Panc1 (cell line): ENCODE measurements around the gene HELZ. TPM values are rescaled to one million over a fixed set of nuclear protein-coding genes. Genes with fewer than 3 reads are reported as not detected.

Experiments used
- ATAC-seq: fragments of 200-7000 bp; cut with Tn5 transposase; 2 replicates; pipeline ENCODE4 v1.9.1; 2020; ENCODE audit warnings: mild to moderate bottlenecking, moderate library complexity
- BruUV-seq: library from RNA; stranded (reverse); fragments of 400-500 nt; replicated peaks from 2 replicates; lab custom pipeline; 2021; lab: Mats Ljungman, UMichigan
- CTCF ChIA-PET: fragments of 300-600 bp; sonication (Branson Sonifier 250); formaldehyde crosslinking; loops from one replicate; lab custom pipeline; 2022; ENCODE audit warnings: antibody characterized with exemption; lab: Charles Lee
- POLR2A ChIA-PET: fragments of 300-600 bp; sonication (Branson Sonifier 250); formaldehyde crosslinking; loops from one replicate; lab custom pipeline; 2022; ENCODE audit warnings: antibody characterized with exemption; lab: Charles Lee
- DNase-seq: peaks from one replicate; pipeline ENCODE4 v3.0.0-alpha.2; 2010; ENCODE audit warnings: low read depth, low spot score
- H3K27ac ChIP-seq: 2 replicates; pipeline ENCODE4 v1.5.1; 2011; ENCODE audit warnings: mild to moderate bottlenecking, low read length, inconsistent platforms
- H3K27me3 ChIP-seq: fragments of 200-500 bp; sonication (Bioruptor generic); 2 replicates; pipeline ENCODE4 v1.6.0; 2014; ENCODE audit warnings: low read length, inconsistent platforms; ENCODE audit not compliant: control insufficient read depth, insufficient read depth
- H3K36me3 ChIP-seq: fragments of 200-500 bp; sonication (Bioruptor generic); 2 replicates; pipeline ENCODE4 v1.5.1; 2014; ENCODE audit warnings: inconsistent platforms, mild to moderate bottlenecking, low read length, moderate library complexity; ENCODE audit not compliant: control insufficient read depth, insufficient read depth
- H3K4me1 ChIP-seq: 2 replicates; pipeline ENCODE4 v1.5.1; 2011; ENCODE audit warnings: inconsistent platforms, mild to moderate bottlenecking, low read length, moderate library complexity; ENCODE audit not compliant: control insufficient read depth, insufficient read depth
- H3K4me3 ChIP-seq, 2 experiments: 2 replicates each; pipeline ENCODE4 v1.5.1; 2011 to 2012; ENCODE audit warnings: low read depth in 2 of 2, low read length in 2 of 2, mild to moderate bottlenecking in 2 of 2, inconsistent platforms in 1 of 2, moderate library complexity in 1 of 2
- H3K9me3 ChIP-seq: fragments of 200-500 bp; sonication (Bioruptor generic); 2 replicates; pipeline ENCODE4 v1.5.1; 2014; ENCODE audit warnings: low read depth, mild to moderate bottlenecking, inconsistent platforms, low read length, moderate library complexity; ENCODE audit not compliant: control insufficient read depth, insufficient read depth
- POLR2AphosphoS5 ChIP-seq: IDR thresholded peaks from 2 replicates; pipeline ENCODE4 v1.6.1; 2012; ENCODE audit warnings: mild to moderate bottlenecking, low read depth, low read length, moderate library complexity
- REST ChIP-seq, 2 experiments: IDR thresholded peaks; 2 replicates each; pipeline ENCODE4 v1.6.1; 2011 to 2012; ENCODE audit warnings: low read depth in 2 of 2, control low read depth in 1 of 2, low read length in 1 of 2, mild to moderate bottlenecking in 1 of 2, moderate library complexity in 1 of 2; ENCODE audit not compliant: insufficient read depth in 1 of 2
- SIN3A ChIP-seq: IDR thresholded peaks from 2 replicates; pipeline ENCODE4 v1.6.1; 2012; ENCODE audit warnings: low read depth, mild to moderate bottlenecking, low read length, moderate library complexity, borderline replicate concordance; ENCODE audit not compliant: insufficient read depth
- TCF7L2 ChIP-seq: IDR thresholded peaks from 2 replicates; pipeline ENCODE4 v1.6.1; 2011; ENCODE audit warnings: mild to moderate bottlenecking, low read depth, low read length, inconsistent platforms
- in situ Hi-C: cut with HindIII; loops from 2 replicates; pipeline ENCODE4 v1.10.0; 2016; ENCODE audit warnings: low sequenced_read_pairs, low pct_unique_long_range_greater_than_20kb
- intact Hi-C: fragments of 100-400 bp; cut with micrococcal nuclease; formaldehyde crosslinking; loops from one replicate; pipeline ENCODE4 v1.10.0; 2022; ENCODE audit not compliant: unreplicated experiment
- total RNA-seq: library from RNA; stranded (reverse); gene quantifications from one replicate; pipeline ENCODE4 v1.2.1, GENCODE V29; 2021; ENCODE audit not compliant: unreplicated experiment
- TF ChIP-seq, protein P1 (sequence below): fragments of 450-650 bp; IDR thresholded peaks from 2 replicates; pipeline ENCODE4 v1.5.1; 2017; ENCODE audit warnings: mild to moderate bottlenecking

The HELZ gene
- total RNA-seq, 1 experiment from 2014 or later = 15.0 TPM

- TF ChIP-seq TCF7L2 = no peak
- TF ChIP-seq POLR2AphosphoS5 = no peak
- TF ChIP-seq, protein P1, sequence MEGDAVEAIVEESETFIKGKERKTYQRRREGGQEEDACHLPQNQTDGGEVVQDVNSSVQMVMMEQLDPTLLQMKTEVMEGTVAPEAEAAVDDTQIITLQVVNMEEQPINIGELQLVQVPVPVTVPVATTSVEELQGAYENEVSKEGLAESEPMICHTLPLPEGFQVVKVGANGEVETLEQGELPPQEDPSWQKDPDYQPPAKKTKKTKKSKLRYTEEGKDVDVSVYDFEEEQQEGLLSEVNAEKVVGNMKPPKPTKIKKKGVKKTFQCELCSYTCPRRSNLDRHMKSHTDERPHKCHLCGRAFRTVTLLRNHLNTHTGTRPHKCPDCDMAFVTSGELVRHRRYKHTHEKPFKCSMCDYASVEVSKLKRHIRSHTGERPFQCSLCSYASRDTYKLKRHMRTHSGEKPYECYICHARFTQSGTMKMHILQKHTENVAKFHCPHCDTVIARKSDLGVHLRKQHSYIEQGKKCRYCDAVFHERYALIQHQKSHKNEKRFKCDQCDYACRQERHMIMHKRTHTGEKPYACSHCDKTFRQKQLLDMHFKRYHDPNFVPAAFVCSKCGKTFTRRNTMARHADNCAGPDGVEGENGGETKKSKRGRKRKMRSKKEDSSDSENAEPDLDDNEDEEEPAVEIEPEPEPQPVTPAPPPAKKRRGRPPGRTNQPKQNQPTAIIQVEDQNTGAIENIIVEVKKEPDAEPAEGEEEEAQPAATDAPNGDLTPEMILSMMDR = no peak
- no peak for TF ChIP-seq SIN3A
- TF ChIP-seq REST (IDR thresholded peaks at IDR 0.05; ENCODE audit: insufficient read depth in 1 of 2, low read depth in 2 of 2, low read length in 1 of 2) = no peak
- intact Hi-C loops = no loop called here
- Histone ChIP-seq H3K36me3 (peaks cover 2% of the 10 kb centered on the region; the same call in 1 of the 2 replicates), H3K9me3 (no peaks in the 10 kb centered on the region), H3K4me1 (no peaks in the 10 kb centered on the region), H3K4me3 (no peak overlapping the region), H3K27ac (no peak overlapping the region), H3K27me3 (no peaks in the 10 kb centered on the region)
- DNase-seq = no peak
- ChIA-PET POLR2A (no interaction called here), CTCF (no interaction called here)
- no peak for ATAC-seq
- in situ Hi-C loops = no loop called here
- no TSS peak for BruUV-seq
Measured at GRCh38 chr17:67183531-67183930, 61.5 kb downstream of the HELZ start.

DNA sequence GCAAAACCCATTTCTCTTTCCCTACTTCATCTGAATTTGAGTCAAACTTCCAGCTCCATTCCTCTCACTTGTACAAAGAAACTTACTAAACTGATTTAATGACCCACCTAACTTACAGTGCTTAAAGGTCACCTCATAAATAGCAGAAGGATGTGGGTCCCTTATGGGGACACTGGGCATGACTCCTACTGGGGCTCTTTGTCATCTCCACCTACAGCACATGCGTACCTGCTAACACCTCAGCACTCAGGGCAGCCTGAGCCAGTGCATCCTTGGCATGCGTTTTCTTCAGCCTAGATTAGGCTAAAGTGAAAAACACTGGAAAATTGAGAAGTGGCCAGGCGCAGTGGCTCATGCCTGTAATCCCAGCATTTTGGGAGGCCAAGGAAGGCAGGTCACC, 63.2 kb downstream of the HELZ start:
- POLR2A ChIA-PET = no interaction called here
- DNase-seq = no peak
- intact Hi-C loops (no loop called here), in situ Hi-C loops (no loop called here)
- H3K36me3 ChIP-seq = peaks cover 5% of the 10 kb centered on the region; the same call in 1 of the 2 replicates
- H3K9me3 ChIP-seq = no peaks in the 10 kb centered on the region
- CTCF ChIA-PET = no interaction called here
- BruUV-seq = no TSS peak
- H3K27ac ChIP-seq = no peak overlapping the region
- H3K27me3 ChIP-seq = no peaks in the 10 kb centered on the region
- no peaks in the 10 kb centered on the region for H3K4me1 ChIP-seq
- ATAC-seq = no peak
- no peak for TF ChIP-seq SIN3A
- H3K4me3 ChIP-seq = no peak overlapping the region

GRCh38 chr17:67180275-67180674, 64.7 kb downstream of the HELZ start:
- CTCF ChIA-PET = interaction anchor here (0.7 kb wide), 1 partner anchor 18 kb away, joined by 3 read pairs; no protein-coding TSS in a partner anchor
- Histone ChIP-seq H3K27me3 (no peaks in the 10 kb centered on the region), H3K27ac (no peak overlapping the region), H3K4me1 (no peaks in the 10 kb centered on the region), H3K4me3 (no peak overlapping the region), H3K36me3 (peaks cover 5% of the 10 kb centered on the region; the same call in 1 of the 2 replicates), H3K9me3 (no peaks in the 10 kb centered on the region)
- TF ChIP-seq POLR2AphosphoS5 (no peak), SIN3A (no peak), TCF7L2 (no peak), REST (IDR thresholded peaks at IDR 0.05; ENCODE audit: insufficient read depth in 1 of 2, low read depth in 2 of 2, low read length in 1 of 2) (no peak)
- TF ChIP-seq, protein P1 = no peak
- POLR2A ChIA-PET = no interaction called here
- ATAC-seq (no peak), DNase-seq (no peak)
- BruUV-seq = no TSS peak
- intact Hi-C loops = no loop called here
- in situ Hi-C loops = no loop called here
